GM19035 (cell line): Measurements from ENCODE around the gene CKAP5.

Experiments
- ATAC-seq: cut with Tn5 transposase; IDR thresholded peaks from one replicate; pipeline ENCODE4 v1.9.1; 2021; ENCODE audit not compliant: unreplicated experiment

CKAP5 gene

GRCh38 chr11:46769636-46770221 lies 76.4 kb downstream of the CKAP5 start:
- ATAC-seq = no peak

- ATAC-seq = no peak
These were observed 79.4 kb downstream of the CKAP5 start for GRCh38 chr11:46766656-46767055.

- no peak for ATAC-seq
These were observed 83.8 kb downstream of the CKAP5 start for GRCh38 chr11:46762248-46762647.

GRCh38 chr11:46761807-46762206 lies 84.3 kb downstream of the CKAP5 start:
- ATAC-seq = no peak

- ATAC-seq = no peak
These were observed 85.5 kb downstream of the CKAP5 start for GRCh38 chr11:46760429-46761128.

GRCh38 chr11:46759196-46759595 lies 86.9 kb downstream of the CKAP5 start:
- ATAC-seq = no peak

GRCh38 chr11:46755962-46756361 lies 90.1 kb downstream of the CKAP5 start:
- no peak for ATAC-seq

GRCh38 chr11:46747150-46747549 lies 98.9 kb downstream of the CKAP5 start:
- ATAC-seq = no peak

GRCh38 chr11:46745995-46746394 lies 100.1 kb downstream of the CKAP5 start:
- ATAC-seq = no peak

- no peak for ATAC-seq
These were observed 100.8 kb downstream of the CKAP5 start for GRCh38 chr11:46745328-46745727.

GRCh38 chr11:46743693-46744339 lies 102.3 kb downstream of the CKAP5 start:
- ATAC-seq = no peak

- no peak for ATAC-seq
These were observed 103.0 kb downstream of the CKAP5 start for GRCh38 chr11:46743043-46743442.

- ATAC-seq = no peak
These were observed 104.2 kb downstream of the CKAP5 start for GRCh38 chr11:46741600-46742484.

GRCh38 chr11:46738887-46739286 lies 107.2 kb downstream of the CKAP5 start:
- ATAC-seq = no peak

- no peak for ATAC-seq
These were observed 108.4 kb downstream of the CKAP5 start for GRCh38 chr11:46737699-46738098.

- ATAC-seq = no peak
These were observed 109.5 kb downstream of the CKAP5 start for GRCh38 chr11:46736615-46737014.

GRCh38 chr11:46736146-46736545 lies 109.9 kb downstream of the CKAP5 start:
- ATAC-seq = no peak

- ATAC-seq = no peak
These were observed 112.8 kb downstream of the CKAP5 start for GRCh38 chr11:46733234-46733633.

- ATAC-seq = no peak
These were observed 114.5 kb downstream of the CKAP5 start for GRCh38 chr11:46731545-46731944.

- no peak for ATAC-seq
These were observed 116.7 kb downstream of the CKAP5 start for GRCh38 chr11:46729110-46730027.
